HG03571 (cell line): ENCODE results near the gene SULF2.

ENCODE experiments used
- ATAC-seq: cut with Tn5 transposase; IDR thresholded peaks from one replicate; pipeline ENCODE4 v1.9.1; 2021; ENCODE audit not compliant: unreplicated experiment

The SULF2 gene

GRCh38 chr20:47687095-47687987, 97.9 kb downstream of the SULF2 start:
- ATAC-seq, result no peak

DNA sequence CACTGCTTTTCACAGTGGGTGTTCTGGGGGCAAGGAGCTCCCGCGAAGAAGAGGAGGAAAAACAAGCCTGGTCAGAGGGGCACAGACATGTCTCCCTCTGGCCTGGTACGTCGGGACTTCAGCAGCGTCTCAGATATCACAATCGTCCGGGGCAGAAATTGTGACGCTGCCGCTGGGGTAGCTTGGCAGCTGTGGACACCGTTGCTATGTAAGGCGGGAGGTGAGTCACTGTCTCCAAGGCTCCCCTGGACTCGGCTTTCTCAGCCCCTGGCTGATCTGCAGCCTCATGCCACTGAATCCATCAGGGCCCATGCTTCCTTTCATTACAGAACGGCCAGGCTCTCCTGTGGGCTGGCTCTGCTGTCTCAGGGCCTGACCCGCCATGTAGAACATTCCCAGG, 98.7 kb downstream of the SULF2 start:
- no peak for ATAC-seq

DNA sequence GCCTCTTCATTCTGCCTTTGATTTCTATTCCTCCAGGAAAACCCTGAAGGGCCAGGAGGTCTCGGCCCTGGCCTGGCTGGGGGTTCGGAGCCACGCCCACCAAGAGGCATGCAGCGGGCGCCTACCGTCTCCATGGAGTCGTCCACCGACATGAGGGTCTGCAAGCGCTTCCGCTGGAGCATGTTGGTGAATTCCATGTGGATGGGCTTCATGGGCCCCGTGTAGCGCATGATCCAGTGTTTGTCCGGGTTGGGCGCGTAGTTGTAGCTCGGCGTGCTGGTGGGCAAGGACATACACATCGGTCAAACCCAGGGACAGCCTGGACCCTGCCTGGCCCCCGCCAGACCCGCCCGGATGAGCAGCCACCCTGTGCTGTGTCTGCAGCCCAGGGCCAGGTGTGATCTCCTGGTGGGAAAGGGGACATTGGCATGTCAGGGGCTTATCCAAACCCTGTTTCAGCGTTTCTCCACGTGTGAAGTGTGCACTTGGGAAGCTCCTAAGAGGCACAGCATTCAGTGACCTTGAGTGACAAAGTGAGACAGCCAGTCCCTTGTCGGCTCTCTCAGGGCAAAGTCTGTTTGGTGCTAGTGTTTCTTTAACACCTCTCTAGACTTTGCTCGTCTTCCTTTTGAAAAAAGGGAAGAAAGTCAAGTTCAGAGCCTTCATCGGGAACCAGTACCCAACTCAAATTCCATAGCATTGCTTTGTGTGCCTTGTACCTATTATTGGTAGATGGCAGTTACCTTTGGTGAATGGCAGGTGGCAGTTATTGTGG, 100.8 kb downstream of the SULF2 start:
- no peak for ATAC-seq

GRCh38 chr20:47682916-47683315, 102.4 kb downstream of the SULF2 start:
- no peak for ATAC-seq

- ATAC-seq, result no peak
Observed at GRCh38 chr20:47682028-47682783, 103.1 kb downstream of the SULF2 start.

GRCh38 chr20:47680804-47681529, 104.3 kb downstream of the SULF2 start:
- ATAC-seq, result no peak

DNA sequence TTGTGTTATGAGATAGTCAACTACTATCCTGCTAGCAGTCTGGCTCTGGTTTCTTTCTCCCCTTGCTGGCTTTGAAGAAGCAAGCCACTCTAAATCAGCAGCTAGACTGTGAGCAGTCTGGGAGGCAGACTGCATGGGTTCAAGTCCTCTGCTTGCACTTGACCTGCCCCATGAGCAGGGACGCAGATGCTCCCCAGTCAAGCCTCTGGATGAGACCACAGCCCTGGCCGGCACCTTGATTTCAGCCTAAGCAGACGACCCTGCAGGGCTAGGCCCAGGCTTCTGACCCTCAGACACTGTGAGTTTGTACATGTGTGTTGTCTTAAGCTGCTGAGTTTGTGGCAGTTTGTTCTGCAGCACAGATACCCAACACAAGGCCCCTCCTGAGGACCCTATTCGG, 105.8 kb downstream of the SULF2 start:
- ATAC-seq, result no peak

DNA sequence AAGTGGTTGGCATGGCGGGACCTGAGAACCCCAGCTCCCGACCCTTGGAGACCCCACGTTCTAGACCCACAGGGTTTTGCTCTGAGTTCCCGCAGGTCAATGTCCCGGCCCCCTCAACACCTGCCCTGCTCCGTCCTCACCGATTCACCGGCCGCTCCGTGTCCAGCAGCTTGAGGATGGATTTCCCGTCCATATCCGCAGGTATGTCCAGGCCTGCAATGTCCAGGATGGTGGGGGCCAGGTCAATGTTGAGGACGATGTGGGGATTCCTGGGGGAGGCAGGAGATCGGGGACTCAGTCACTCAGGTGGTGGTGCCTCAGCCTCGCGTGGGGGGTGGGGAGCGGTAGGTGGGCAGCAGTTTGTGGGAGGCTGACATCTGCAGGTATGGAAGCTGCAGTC, 106.7 kb downstream of the SULF2 start:
- no peak for ATAC-seq

DNA sequence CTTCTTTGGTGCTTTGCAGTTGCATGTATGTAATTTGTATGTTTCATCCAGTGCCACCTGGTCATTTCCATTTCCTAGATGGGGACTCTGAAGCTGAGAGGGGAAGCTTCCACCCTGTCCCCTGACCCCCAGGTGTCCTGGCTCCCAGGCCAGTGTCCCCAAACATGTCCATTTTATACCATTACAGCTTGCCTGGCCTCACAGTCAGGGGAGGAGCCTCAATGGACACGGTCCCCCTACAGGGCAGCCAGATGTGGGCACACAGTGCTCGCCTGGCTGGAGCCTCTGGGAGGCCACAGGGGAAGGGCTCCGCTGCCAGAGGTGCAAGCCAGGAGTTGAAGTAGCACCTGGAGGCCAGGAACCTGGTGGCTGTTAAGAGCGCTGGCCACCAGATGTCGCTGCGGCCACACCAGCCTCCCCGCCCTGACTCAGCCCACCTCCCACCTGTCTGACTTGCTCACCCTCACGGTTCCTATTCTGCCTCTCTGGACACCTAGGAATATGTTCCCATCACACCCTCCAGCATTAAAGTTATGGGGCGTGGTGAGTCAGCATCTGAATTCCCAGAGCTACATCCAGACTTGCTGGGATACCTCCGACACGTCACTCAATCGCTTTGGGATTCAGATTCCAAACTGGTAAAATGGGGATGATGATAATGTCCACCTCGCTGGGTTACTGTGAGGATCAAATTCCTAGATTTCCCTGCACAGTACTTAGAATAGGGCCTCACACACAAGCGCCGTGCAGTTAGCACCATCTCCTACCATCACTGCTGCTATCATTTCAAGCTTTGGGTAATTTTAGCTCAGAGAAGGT, 107.4 kb downstream of the SULF2 start:
- ATAC-seq, result no peak

- no peak for ATAC-seq
Observed at GRCh38 chr20:47676912-47677634, 108.2 kb downstream of the SULF2 start.

GRCh38 chr20:47676219-47676721, 109.0 kb downstream of the SULF2 start:
- ATAC-seq, result no peak

DNA sequence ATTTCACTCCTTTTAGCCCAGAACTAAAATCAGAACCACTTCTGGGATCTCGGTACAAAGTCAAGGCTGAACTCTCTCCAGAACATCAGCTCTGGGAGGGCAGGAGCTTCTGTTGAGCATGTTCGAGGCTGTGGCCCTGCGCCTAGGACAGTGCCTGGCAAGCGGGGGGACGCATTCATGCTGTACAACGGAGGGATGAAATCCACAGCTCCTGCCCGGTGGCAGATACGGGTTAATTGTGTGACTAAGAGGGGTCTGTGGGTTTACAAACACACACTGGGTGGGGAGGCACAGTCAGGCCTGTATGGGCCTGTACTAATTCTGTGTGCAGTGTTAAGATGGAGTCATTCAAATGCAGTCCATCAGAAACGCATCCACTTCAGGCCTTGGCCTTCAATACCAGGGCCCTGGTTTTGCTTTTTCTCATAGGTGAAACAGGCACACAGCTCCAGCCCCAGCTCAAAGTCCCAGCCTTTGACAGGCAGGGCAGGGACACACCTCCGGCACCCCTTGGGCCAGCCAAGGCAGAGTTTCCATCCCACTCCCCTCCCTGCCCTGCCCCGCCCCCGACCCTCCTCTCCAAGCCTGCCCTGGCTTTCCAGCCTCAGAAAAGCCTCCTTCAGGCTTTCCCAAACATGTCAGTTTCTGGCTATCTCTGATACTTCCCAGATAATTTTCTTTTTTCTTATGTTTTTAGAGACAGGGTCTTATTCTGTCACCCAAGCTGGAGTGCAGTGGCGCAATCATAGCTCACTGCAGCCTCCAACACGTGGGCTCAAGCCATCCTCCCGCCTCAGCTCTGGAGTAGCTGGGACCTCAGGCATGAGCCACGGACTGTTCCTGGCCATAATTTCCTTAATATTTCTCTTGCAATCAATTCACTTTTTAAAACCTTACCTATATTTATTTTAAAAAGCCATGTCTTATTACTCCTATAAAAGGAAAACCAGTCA, 109.8 kb downstream of the SULF2 start:
- no peak for ATAC-seq

GRCh38 chr20:47674686-47675085, 110.6 kb downstream of the SULF2 start:
- ATAC-seq, result no peak

DNA sequence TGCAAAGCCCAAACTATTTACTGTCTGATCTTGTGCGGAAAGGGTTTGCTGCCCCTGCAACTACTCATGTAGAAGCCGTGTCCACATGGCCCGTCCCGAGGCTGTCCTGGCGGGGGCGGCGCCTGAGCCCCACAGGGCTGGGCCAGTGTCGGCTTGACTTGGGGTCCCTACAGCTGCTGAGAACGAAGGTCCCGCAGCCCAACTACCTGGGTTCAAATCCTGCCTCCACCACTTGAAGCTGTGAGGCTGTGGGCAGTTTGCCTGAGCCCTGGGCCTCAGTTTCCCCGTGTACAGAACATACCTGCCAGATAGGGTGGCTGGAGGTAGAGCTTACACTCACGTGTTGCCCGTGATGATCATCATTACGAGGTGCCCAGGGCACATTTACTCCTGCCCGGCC, 111.1 kb downstream of the SULF2 start:
- ATAC-seq, result no peak

GRCh38 chr20:47673671-47673955, 111.7 kb downstream of the SULF2 start:
- no peak for ATAC-seq

DNA sequence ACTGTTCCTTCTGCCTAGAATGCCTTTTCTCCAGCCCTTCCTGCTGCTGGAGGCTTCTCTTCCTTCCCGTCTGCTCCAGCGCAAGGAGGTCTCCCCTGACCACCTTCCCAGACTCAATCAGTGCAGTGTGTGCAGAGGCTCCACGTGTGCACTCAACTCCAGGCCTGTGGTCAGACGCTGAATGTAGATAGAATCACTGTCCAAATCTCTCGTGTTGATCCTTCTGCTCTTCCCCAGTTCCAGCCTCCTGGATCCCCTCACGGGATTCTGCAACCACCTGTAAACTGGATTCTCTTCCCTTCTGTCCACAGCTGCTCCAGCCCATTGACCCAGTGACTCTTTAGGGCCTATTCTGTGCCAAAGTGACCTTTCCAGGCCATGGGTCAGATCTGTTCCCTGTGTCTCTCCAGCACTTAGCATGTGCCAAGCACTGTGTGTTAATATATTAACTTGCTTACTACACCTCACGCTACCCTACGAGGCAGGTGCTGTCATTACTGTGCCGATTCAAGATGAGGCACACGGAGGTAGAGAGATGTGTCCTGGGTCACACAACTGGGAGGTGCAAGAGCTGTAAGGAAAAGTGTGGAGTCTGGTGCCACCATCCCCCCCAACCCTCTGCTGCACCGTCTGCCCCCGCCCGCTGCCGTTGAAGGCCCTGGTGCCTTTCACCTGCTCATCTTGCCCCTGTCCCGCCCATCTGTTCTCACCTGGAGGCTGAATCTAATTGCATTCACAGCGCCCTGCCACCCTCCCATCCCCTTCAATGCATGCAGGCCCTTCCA, 112.2 kb downstream of the SULF2 start:
- ATAC-seq, result no peak

GRCh38 chr20:47672166-47672565, 113.1 kb downstream of the SULF2 start:
- no peak for ATAC-seq
